AG09319 (cell line): Measurements from ENCODE around the gene COX8A.

Source experiments
- DNase-seq: peaks from one replicate; pipeline ENCODE4 v3.0.0-alpha.2; 2010; ENCODE audit warnings: low read depth; ENCODE audit errors: extremely low read depth
- CTCF ChIP-seq: IDR thresholded peaks from 2 replicates; pipeline ENCODE4 v1.5.1; 2011; ENCODE audit warnings: low read depth, mild to moderate bottlenecking, inconsistent platforms, low read length, moderate library complexity

COX8A gene

GRCh38 chr11:63991558-63991957, 17.1 kb downstream of the COX8A start:
- no peak for TF ChIP-seq CTCF
- no peak for DNase-seq

DNA sequence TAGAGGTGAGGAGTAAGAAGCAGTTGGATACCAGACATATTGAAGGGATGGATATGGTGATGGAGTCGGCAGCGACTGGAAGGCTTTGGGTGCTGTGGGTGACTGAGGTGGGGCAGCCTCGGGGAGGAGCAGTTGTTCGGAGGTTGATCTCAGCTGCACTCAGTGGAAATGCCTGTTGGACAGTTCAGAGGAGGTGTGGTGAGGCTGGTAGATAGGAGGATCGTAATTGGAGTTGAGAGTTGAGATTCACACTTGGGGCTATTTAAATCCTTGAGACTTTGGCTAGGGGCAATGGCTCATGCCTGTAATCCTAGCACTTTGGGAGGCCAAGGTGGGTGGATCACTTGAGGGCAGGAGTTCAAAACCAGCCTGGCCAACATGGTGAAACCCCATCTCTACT, 18.7 kb downstream of the COX8A start:
- DNase-seq: no peak
- no peak for TF ChIP-seq CTCF

- no peak for TF ChIP-seq CTCF
- no peak for DNase-seq
Observed at GRCh38 chr11:63993993-63994392, 19.6 kb downstream of the COX8A start.

DNA sequence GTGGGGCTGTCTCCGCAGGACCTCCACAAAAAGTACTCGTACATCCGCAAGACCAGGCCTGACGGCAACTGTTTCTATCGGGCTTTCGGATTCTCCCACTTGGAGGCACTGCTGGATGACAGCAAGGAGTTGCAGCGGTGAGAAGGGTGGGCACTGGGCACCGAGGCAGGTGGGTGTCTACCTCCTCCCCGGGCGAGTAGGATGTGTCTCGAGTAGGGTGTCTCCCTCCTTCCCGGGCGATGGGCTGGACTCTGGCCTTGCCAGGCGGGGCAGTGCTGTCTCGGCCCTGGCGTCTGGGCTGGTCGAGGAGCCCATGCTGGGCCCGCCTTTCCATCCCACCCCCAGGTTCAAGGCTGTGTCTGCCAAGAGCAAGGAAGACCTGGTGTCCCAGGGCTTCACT, 22.1 kb downstream of the COX8A start:
- no peak for DNase-seq
- no peak for TF ChIP-seq CTCF

- no peak for DNase-seq
- no peak for TF ChIP-seq CTCF
Observed at GRCh38 chr11:63997104-63997700, 22.8 kb downstream of the COX8A start.

GRCh38 chr11:63997801-63998337, 23.4 kb downstream of the COX8A start:
- no peak for TF ChIP-seq CTCF
- DNase-seq: no peak

DNA sequence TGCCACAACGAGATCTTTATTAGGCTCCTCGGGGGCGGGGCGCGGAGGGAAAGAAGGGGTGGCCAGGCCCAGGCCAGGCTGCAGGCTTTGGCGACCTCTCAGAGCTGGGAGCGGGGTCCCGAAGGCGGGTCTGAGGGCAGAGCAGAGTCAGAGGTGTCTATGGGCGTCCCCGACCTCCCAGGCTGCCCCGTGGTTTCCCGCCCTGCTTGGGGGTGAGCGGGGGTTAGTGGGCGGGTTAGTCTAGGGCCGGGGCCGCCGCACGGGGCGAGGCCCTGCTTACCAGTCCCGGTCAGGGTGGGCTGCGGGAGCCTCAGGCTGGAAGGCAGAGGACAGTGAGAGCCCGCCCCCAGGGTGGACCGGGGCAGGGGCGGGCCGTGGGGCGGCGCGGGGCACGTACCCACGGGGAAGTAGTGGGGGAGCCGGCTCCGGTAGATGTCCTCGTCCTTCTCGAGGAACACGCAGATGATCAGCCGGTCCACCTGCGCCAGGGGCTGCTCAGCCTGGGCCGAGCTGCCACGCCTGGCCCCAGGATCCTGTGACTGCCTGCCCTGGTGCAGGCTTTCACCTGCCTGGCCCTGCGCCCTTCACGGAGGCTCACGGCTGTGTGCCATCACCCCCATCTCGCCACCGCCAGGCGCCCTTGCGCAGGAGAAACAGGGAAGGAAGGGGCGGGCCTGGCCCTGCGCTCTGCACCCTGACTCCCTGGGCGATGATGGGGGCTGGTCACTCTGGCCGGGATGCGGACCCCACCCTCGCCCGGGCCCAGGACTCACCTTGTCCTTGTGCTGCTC, 24.3 kb downstream of the COX8A start:
- no peak for TF ChIP-seq CTCF
- DNase-seq: no peak
